Measurements from ENCODE around the gene SLC23A1.
"Not testable (repeated sequence)": the region's sequence is repeated elsewhere in the genome, so short reads cannot be mapped to it uniquely, and the experiment has no call there.

Gene SLC23A1

DNA sequence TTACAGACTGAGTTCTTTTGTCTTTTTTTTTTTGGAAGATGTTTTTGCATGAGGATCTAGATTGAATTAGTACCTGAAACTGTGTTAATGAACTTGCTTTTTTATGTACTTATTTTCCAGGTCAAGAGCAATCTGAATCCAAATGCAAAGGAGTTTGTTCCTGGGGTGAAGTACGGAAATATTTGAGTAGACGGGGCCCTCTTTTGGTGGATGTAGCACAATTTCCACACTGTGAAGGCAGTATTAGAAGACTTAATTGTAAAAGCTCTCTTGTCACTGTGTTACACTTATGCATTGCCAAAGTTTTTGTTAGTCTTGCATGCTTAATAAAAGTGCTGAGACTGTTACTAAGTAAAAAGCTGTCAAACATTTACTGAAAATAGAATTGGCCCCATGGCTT lies 14.5 kb downstream of the SLC23A1 start:
- DNase-seq: no peak

GRCh38 chr5:139364466-139364865 lies 18.6 kb downstream of the SLC23A1 start:
- no peak for DNase-seq

DNA sequence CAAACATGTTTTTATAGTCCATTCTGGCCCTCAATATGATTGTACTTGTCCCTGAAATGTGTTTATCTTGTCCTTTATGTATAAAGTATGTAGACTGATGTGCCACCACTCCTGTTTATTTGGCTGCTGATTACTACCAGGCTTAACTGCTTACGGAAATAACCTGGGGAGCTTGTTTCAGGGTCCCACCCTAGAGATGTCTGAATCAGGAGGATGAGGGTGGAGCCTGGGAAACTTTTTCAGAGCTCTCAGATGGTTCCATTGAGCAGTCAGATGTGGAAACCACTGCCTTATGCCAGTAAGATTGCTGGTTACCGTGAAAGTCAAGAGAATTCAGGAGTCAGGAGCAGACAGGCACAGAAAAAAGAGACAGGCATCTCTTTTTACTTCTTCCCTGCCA lies 19.2 kb downstream of the SLC23A1 start:
- DNase-seq: no peak

GRCh38 chr5:139361835-139362429 lies 21.2 kb downstream of the SLC23A1 start:
- no peak for DNase-seq

DNA sequence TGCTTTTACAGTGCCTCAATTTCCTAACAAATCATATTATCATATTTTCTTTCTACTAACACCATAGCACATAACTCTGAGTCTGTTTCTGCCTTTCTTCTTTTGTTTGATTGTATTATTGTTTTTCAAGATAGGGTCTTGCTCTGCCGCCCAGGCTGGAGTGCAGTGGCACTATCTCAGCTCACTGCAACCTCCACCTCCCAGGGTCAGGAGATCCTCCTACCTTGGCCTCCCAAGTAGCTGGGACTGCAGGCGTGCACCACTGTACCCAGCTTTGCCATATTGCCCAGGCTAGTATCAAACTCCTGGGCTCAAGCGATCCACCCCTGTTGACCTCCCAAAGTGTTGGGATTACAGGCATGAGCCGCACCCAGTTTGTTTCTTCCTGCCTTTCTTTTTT lies 22.7 kb downstream of the SLC23A1 start:
- DNase-seq: no peak

DNA sequence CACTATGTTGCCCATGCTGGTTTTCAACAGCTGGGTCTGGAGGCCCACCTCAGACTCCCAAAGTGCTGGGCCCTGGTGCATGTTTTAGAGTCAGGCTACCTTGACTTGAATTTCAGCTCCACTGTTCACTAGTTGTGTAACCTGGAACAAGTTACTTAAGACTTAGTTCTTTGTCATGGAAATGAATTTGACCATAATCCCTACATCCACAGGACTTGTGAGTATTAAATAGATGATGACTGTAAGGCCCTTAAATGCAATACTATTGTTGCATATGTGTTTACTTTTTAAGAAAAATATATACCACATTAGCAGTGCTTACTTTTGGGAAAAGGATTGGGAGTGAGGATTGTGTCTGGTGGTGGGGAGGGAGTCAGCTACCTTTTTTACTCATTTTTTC lies 25.0 kb downstream of the SLC23A1 start:
- no peak for DNase-seq

- not testable (repeated sequence) for DNase-seq
Measured at GRCh38 chr5:139355900-139356299, 27.2 kb downstream of the SLC23A1 start.

GRCh38 chr5:139354186-139354585 lies 28.9 kb downstream of the SLC23A1 start:
- DNase-seq: no peak

- DNase-seq: not testable (repeated sequence)
Measured at GRCh38 chr5:139347863-139348262, 35.2 kb downstream of the SLC23A1 start.

DNA sequence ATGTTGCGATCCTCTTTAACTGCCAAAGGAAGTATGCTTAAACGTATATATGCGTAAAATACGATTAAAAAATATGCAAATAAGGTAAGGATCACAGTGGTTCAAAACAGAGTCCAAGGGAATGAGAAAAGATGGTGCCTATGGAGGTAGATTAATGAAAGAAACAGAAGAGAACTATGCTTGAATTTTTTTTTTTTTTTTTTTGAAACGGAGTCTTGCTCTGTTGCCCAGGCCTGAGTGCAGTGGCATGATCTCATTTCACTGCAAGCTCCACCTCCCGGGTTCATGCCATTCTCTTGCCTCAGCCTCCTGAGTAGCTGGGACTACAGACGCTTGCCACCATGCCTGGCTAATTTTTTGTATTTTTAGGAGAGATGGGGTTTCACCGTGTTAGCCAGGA lies 37.7 kb downstream of the SLC23A1 start:
- DNase-seq: not testable (repeated sequence)

DNA sequence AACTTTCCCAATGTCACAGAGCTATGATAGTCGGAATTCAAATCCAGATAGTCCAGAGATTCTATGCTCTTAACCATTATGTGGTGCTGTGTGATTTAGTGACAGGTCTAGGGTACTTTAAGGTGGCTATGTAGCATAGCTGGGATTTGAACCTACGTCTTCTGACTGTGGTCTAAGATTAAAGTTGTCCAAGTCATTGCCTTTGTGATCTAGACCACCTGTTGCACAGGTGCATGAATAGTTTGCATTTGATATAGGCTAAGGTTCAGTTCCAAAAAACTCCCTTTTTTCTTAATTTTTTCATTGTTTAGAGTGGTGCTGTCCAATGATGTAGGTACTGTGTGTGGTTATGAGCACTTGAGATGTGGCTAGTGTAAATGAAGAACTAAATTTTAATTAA lies 38.9 kb downstream of the SLC23A1 start:
- no peak for DNase-seq

DNA sequence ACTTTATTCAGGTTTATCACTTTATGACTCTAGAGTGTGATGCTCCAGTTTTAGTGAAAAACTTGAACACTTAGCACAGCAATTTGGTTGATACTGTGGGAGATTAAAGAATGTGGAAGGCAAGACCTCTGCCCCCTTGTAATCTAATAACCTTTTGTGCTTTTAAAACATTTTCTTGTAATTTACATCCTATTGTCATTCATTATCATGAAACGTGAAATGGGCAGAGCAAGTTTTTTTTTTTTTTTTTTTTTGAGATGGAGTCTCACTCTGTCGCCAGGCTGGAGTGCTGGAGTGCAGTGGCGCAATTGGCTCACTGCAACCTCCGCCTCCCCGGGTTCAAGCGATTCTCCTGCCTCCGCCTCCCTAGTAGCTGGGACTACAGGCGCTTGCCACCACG lies 39.6 kb downstream of the SLC23A1 start:
- DNase-seq: no peak

DNA sequence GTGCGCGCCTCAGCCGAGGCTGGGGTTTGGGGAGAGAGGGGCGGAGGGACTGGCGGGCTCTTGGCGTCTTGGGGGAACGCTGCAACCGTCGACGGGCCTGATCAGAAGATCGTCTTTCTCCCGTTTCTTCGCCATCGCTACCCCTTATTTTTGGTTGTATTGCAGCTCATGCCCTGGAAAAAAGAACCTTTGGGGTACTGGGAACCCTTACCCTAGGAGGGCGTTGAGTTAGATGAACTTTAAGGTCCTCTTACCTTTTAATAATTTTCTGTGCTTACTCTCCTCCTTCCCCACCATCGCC lies 40.7 kb downstream of the SLC23A1 start:
- no peak for DNase-seq

- DNase-seq: peak; percentile 99
Measured at GRCh38 chr5:139341689-139342422, 41.2 kb downstream of the SLC23A1 start, which contains the start of gene PAIP2. Gene PAIP2, plus strand, starts transcription at chr5:139341854. Its CDS starts 21,931 bp downstream, at chr5:139363785.

DNA sequence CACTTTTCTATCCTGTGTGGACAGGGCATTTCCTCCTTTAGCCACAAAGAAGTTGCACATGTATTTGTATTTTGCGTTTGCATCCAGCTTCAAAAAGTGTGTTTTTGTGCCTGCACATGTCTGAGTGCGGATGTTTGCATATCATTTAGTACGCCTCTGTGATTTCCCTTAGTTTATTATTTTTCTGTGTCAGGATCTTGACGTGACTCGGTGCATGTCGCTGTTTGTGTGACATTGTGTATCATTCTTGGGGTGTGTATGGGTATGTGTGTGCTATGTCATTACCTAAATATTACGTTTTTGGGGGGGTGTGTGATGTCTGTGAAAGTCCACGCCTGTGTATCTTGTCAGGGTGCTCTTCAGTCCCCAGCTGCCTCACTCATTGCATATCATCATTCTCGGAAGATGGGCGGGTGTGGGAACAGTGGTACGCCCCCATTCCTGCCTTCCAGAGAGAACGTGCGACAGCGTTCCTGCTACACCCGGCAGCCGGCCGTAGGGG lies 41.9 kb downstream of the SLC23A1 start:
- DNase-seq: no peak

GRCh38 chr5:139340051-139340450 lies 43.0 kb downstream of the SLC23A1 start:
- DNase-seq: no peak

DNA sequence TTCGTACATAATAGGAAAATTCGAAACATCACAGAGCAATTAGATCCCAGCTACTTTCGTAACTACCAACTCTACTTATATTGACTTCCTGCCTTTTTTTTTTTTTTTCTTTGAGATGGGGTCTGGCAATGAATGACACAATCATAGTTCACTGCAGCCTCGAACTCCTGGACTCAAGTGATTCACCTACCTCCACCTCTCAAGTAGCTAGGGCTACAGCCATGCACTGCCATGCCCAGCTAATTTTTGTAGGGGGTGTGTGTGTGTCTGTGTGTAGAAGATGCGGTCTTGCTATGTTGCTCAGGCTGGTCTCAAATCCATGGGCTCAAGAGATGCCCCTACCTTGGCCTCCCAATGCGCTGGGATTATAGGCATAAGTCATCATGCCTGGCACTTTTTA lies 47.3 kb downstream of the SLC23A1 start:
- no peak for DNase-seq

Measured in activated effector memory CD4-positive, alpha-beta T cell treated with anti-CD3 and anti-CD28 coated beads, Interleukin-2, amount 50 U/mL, for 16 hours (primary cell).